PFSK-1 (cell line): ENCODE measurements around the gene RAP1A.

Experiments
- FOXP2 ChIP-seq: optimal IDR thresholded peaks from 2 replicates; pipeline ENCODE3; 2011; ENCODE audit warnings: borderline replicate concordance, control low read depth, inconsistent platforms; ENCODE audit not compliant: insufficient read depth; ENCODE audit errors: extremely low read length, extremely low read depth
- POLR2AphosphoS5 ChIP-seq: IDR thresholded peaks from 2 replicates; pipeline ENCODE4 v1.6.1; 2012; ENCODE audit warnings: low read depth, mild to moderate bottlenecking, control low read depth, low read length, moderate library complexity
- SIN3A ChIP-seq: IDR thresholded peaks from 2 replicates; pipeline ENCODE4 v1.6.1; 2012; ENCODE audit warnings: mild to moderate bottlenecking, low read length, moderate library complexity, borderline replicate concordance; ENCODE audit not compliant: insufficient read depth
- TAF1 ChIP-seq: IDR thresholded peaks from 2 replicates; pipeline ENCODE4 v1.6.1; 2012; ENCODE audit warnings: low read length, control low read depth, borderline replicate concordance; ENCODE audit not compliant: insufficient read depth
- TF ChIP-seq, protein P1 (sequence below), 2 experiments: IDR thresholded peaks; 2 replicates each; pipeline versions ENCODE4 v1.6.1 to v1.8.0; 2011 to 2012; ENCODE audit warnings: low read depth in 2 of 2, low read length in 2 of 2, control low read depth in 1 of 2, inconsistent platforms in 1 of 2, mild to moderate bottlenecking in 1 of 2, moderate library complexity in 1 of 2; ENCODE audit not compliant: insufficient read depth in 1 of 2

DNA sequence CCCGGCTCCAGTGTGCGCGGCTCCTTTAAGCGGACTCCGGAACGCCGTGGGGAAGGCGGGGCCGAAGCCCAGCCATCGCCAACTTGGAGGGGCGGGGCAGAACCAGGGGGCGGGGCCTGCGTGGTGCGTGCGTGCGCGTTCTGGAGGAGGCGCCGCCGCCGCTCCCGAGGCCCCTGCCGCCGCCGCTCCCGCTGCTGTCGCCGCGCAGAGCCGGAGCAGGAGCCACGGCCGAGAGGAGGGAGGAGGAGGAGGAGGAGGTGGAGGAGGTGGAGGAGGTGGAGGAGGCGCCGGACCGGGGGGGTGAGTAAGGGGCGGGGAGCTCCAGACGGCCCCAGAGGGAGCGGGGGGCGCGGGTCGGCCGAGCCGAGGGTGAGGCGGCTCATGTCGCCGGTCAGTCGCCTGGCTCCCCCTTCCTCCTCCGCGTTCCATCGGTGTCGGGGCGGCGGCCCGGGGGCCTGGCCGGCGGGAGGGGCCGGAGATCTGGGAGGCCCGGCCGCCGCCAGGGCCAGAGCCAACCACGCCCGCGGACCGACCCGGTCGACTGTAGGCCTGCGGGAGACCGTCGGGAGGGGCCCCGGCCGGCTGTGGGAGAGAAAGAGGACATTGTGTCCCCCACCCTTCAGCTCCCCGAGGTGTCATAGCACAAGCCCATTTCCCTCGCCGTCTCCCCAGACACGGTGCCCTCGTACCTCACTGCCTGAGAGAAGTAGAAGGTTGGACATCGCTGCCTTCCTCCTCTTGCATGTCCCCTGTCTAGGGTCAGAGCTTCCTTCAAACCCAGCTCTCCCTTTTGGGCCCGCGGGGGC, at the start of gene RAP1A:
- TF ChIP-seq, protein P1, sequence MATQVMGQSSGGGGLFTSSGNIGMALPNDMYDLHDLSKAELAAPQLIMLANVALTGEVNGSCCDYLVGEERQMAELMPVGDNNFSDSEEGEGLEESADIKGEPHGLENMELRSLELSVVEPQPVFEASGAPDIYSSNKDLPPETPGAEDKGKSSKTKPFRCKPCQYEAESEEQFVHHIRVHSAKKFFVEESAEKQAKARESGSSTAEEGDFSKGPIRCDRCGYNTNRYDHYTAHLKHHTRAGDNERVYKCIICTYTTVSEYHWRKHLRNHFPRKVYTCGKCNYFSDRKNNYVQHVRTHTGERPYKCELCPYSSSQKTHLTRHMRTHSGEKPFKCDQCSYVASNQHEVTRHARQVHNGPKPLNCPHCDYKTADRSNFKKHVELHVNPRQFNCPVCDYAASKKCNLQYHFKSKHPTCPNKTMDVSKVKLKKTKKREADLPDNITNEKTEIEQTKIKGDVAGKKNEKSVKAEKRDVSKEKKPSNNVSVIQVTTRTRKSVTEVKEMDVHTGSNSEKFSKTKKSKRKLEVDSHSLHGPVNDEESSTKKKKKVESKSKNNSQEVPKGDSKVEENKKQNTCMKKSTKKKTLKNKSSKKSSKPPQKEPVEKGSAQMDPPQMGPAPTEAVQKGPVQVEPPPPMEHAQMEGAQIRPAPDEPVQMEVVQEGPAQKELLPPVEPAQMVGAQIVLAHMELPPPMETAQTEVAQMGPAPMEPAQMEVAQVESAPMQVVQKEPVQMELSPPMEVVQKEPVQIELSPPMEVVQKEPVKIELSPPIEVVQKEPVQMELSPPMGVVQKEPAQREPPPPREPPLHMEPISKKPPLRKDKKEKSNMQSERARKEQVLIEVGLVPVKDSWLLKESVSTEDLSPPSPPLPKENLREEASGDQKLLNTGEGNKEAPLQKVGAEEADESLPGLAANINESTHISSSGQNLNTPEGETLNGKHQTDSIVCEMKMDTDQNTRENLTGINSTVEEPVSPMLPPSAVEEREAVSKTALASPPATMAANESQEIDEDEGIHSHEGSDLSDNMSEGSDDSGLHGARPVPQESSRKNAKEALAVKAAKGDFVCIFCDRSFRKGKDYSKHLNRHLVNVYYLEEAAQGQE (IDR thresholded peaks at IDR 0.05; ENCODE audit: insufficient read depth in 1 of 2, low read depth in 2 of 2, low read length in 2 of 2): no peak
- 0 out of 2 replicates have a peak, but pooled peaks have one; percentile 30 for TF ChIP-seq TAF1
- TF ChIP-seq POLR2AphosphoS5: peak; percentile 77
- peak; percentile 13; the same call in 1 of the 2 replicates for TF ChIP-seq SIN3A
- TF ChIP-seq FOXP2: peak; percentile 26
